ENCODE data around the gene SEMA4C.

DNA sequence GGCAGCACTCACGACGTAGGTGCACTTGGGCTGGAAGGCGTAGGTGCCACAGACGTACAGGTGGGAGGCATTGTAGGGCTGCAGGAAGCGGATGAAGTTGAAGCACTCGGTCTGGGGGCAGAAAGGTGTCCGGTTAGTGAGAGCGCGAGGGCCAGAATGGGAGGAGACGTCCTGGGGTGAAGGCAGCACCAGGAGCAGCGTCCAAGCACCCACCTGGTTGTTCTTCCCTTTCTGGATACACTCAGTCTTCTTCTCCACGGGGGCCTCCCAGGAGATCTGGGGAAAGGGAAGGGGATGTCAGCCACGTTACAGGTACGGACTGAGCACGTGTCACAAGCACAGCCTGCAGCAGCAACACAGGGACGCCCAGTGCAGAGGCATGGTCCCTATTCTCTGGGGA lies 4.2 kb downstream of the SEMA4C start:
- TF ChIP-seq CTCF (conservative IDR thresholded peaks at IDR 0.05; ENCODE audit: low read depth, low read length), result no peak
- TF ChIP-seq MXI1 (IDR thresholded peaks at IDR 0.05; ENCODE audit: borderline replicate concordance, low read depth, low read length), result no peak
- no peak for TF ChIP-seq RAD21 (IDR thresholded peaks at IDR 0.05; ENCODE audit: low read length)
- TF ChIP-seq MAFK (IDR thresholded peaks at IDR 0.05; ENCODE audit: low read depth, low read length), result no peak
